Measurements from ENCODE around the gene CLMP. TPM values are rescaled to one million over a fixed set of nuclear protein-coding genes. Genes with fewer than 3 reads are reported as not detected.

CLMP gene, protein sequence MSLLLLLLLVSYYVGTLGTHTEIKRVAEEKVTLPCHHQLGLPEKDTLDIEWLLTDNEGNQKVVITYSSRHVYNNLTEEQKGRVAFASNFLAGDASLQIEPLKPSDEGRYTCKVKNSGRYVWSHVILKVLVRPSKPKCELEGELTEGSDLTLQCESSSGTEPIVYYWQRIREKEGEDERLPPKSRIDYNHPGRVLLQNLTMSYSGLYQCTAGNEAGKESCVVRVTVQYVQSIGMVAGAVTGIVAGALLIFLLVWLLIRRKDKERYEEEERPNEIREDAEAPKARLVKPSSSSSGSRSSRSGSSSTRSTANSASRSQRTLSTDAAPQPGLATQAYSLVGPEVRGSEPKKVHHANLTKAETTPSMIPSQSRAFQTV
- total RNA-seq = 0.11 and 0.26 TPM in 2 replicates

DNA sequence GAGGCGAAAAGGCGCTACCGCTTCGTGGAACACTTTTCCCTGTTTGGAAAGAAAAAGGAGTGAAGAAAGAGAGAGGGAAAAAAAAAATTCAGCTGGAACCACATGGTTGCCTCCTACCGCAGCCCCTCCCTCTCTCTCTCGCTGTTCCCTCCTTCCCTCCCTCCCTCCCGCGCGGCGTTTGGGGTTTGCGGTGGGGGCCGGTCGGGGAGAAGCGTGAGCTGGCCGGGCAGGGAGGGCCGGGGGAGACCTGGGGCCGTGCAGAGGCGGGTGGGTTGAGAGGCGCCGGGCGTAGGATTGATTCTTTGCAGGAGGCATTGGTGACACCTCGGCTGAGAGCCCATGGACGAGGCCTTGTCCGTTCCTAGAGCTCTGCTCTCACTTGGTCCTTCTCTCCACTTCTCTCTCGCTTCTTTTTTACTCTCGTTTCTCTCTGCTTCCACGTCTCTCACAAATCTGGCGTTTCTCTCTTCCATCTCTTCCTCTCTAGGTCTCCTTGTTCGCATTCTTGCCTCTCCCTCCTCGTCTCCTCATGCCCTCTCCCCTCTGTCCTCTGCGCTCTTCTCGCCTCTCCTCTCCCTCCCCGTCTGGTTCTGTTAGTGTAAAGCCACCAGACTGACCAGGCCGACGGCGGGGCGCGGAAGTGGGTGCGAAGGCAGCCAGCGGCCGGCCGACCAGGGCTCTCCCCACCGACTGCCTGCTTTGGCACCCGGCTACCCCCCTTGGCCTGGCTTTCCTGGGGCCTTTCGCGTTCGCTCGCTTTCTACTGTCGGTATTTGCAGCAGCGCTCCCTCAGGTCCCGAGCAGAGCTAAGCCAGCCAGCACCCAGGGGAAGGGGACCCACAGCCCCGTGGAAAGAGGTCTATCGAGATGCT is at the start of gene CLMP:
Gene CLMP (minus strand): TSS at position 61 of the 872 bp plus-strand sequence. CDS start 308 bp downstream, outside the sequence.

DNA sequence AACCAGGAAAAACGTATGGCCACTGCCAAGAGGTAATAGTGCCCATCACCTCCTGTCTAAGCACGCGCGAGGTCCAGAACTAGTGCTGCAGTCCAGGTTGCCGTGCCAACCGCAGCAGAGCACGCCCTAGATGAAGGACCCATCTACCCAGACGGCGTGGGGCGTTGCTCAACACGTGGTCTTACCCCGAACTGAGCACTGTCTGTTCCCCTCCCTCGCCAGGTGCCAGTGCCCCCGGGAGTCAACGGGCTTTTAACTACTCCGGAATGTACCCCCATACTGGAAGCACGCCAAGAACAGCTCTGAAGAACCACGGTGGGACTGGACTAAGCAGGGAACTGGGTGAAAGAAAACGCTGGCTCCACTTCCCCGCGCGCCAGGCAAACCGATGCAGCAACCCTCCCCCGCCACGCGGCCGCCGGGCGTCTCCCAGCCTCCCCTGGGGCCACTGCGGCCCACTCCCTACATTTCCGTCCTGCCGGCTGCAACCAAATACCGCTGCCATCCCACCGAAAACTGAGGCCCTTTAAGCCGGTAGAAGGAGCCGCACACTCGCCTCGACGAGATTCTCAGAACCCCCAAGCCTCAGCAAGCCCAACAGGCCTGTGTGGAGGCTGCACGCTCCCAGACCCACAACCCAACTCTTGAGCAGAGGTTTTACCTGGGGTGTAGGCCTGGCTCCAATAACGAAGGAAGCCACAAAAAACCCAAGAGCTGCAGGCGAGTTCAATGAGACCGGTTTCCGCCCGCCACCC is 133.5 kb downstream of the CLMP start, which contains the start of gene HSPA8:
Gene HSPA8 (minus strand): TSS at position 734 of the 755 bp plus-strand sequence. CDS start 812 bp downstream, outside the sequence.

Other genes with a start within 250 kb of the CLMP start
- not detected in 2 replicates for gene BSX, start 213.4 kb downstream of the CLMP start, total RNA-seq
- gene HSPA8, start 133.1 kb downstream of the CLMP start, total RNA-seq = 1,099 and 3,238 TPM in 2 replicates
- 2.4 and 3.0 TPM in 2 replicates for gene GRAMD1B, start 235.0 kb upstream of the CLMP start, total RNA-seq

Data from dermis lymphatic vessel endothelial cell (primary cell).